ENCODE results near the gene ZNF526.

Gene ZNF526

DNA sequence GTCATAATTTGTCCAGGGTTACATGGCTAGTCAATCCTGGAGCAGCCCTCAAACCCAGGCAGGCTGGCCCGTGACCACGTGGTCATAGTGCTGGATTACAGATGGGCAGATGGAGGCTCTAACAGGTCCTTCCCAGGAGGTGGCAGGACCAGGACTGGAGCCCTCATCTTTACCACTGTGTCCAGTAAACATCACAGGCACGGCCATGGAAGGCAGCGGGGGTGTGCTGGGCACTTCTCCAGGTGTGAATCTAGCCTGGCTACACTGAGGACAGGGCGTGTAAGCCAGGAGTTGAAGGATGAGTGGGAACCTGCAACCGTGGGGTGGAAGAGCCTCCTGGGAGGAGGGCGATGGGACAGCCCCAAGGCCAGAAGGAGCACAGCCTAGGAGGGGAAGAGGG lies 55.0 kb downstream of the ZNF526 start:
- Histone ChIP-seq H3K4me1 (peaks cover 6 to 95% (median 71%) of the 10 kb centered on the region in 4 donors), H3K27me3 (no peaks in the 10 kb centered on the region), H3K36me3 (peaks cover 22 to 34% (median 32%) of the 10 kb centered on the region in 3 donors), H3K27ac (peak overlapping the region; percentile 93 to 97), H3K9me3 (no peaks in the 10 kb centered on the region), H3K4me3 (no peak overlapping the region)
- TF ChIP-seq, protein P1, sequence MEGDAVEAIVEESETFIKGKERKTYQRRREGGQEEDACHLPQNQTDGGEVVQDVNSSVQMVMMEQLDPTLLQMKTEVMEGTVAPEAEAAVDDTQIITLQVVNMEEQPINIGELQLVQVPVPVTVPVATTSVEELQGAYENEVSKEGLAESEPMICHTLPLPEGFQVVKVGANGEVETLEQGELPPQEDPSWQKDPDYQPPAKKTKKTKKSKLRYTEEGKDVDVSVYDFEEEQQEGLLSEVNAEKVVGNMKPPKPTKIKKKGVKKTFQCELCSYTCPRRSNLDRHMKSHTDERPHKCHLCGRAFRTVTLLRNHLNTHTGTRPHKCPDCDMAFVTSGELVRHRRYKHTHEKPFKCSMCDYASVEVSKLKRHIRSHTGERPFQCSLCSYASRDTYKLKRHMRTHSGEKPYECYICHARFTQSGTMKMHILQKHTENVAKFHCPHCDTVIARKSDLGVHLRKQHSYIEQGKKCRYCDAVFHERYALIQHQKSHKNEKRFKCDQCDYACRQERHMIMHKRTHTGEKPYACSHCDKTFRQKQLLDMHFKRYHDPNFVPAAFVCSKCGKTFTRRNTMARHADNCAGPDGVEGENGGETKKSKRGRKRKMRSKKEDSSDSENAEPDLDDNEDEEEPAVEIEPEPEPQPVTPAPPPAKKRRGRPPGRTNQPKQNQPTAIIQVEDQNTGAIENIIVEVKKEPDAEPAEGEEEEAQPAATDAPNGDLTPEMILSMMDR (IDR thresholded peaks at IDR 0.05): no peak
- DNase-seq: peak in 1 of 2 donors; percentile 64
- intact Hi-C loops (cut with DNase I; ENCODE audit: low total_unique reads): no loop called here

DNA sequence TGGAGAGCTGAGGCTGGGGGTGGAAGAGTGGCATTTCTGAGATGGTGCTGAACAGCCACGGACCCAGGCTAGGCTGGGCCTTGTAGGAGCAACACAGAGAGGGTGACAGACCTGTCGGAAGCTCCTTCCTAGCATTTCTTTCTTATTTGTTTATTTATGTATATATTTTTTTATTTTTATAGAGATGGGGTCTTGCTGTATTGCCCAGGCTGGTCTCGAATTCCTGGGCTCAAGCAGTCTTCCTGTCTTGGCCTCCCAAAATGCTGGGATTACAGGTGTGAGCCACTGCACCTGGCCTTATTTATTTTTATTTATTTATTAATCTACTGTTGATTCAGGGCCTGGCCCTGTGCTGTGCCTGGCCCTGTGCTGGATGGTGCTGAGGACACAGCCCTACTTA lies 55.4 kb downstream of the ZNF526 start:
- DNase-seq: no peak
- H3K27ac ChIP-seq: peak overlapping the region; percentile 93 to 97
- H3K9me3 ChIP-seq: no peaks in the 10 kb centered on the region
- intact Hi-C loops (cut with DNase I; ENCODE audit: low total_unique reads): no loop called here
- no peak overlapping the region for H3K4me3 ChIP-seq
- no peaks in the 10 kb centered on the region for H3K27me3 ChIP-seq
- H3K4me1 ChIP-seq: peaks cover 6 to 92% (median 67%) of the 10 kb centered on the region in 4 donors
- H3K36me3 ChIP-seq: peaks cover 22 to 34% (median 32%) of the 10 kb centered on the region in 3 donors
- TF ChIP-seq, protein P1 (IDR thresholded peaks at IDR 0.05): no peak

DNA sequence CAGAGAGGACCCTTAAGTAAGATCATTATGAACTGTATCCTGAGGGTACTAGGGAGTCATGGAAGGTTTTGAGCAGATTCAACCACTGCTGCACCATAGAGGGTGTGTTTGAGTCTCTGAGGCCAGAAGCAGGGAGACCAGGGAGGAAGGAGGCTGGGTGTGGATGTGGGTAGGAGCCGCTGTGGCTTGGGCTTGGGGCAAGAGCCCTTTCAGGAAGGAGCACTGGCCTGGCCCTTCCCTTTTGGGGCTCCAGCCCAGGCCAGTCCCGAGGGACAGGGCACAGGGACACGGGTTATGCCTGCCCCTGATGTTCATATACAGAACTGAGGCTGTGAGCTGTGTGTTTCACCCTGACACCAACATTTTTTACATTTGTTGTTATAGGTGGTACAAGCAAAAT lies 56.2 kb downstream of the ZNF526 start:
- DNase-seq: peak in 1 of 2 donors; percentile 69
- no peaks in the 10 kb centered on the region for H3K27me3 ChIP-seq
- H3K4me1 ChIP-seq: peaks cover 6 to 92% (median 63%) of the 10 kb centered on the region in 4 donors
- no peak overlapping the region for H3K4me3 ChIP-seq
- TF ChIP-seq, protein P1 (IDR thresholded peaks at IDR 0.05): no peak
- no peaks in the 10 kb centered on the region for H3K9me3 ChIP-seq
- H3K36me3 ChIP-seq: peaks cover 22 to 34% (median 32%) of the 10 kb centered on the region in 3 donors
- peak overlapping the region; percentile 93 to 97 for H3K27ac ChIP-seq
- intact Hi-C loops (cut with DNase I; ENCODE audit: low total_unique reads): no loop called here

DNA sequence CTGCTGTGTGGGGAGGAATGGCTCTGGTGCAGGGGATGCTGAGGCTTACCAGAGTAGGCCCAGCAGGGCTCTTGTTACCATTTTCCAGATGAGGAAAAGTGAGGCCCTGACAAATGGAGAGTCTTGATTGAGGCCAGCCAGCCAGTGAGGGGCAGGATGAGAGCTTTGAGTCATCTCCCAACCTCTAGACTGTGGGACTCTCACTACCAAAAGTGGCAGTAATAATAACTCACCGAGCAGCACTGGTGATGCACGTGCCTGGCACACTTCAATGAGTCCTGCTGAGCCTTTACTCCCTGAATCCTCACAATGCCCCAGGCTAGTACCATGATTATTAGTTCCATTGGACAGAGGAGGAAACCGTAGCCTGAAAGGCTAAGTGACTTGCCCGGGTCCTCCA lies 56.7 kb downstream of the ZNF526 start:
- TF ChIP-seq, protein P1 (IDR thresholded peaks at IDR 0.05): no peak
- H3K36me3 ChIP-seq: peaks cover 22 to 33% (median 30%) of the 10 kb centered on the region in 3 donors
- H3K27ac ChIP-seq: peak overlapping the region; percentile 93 to 97
- intact Hi-C loops (cut with DNase I; ENCODE audit: low total_unique reads): no loop called here
- H3K4me3 ChIP-seq: no peak overlapping the region
- H3K9me3 ChIP-seq: no peaks in the 10 kb centered on the region
- no peaks in the 10 kb centered on the region for H3K27me3 ChIP-seq
- H3K4me1 ChIP-seq: peaks cover 6 to 92% (median 63%) of the 10 kb centered on the region in 4 donors
- DNase-seq: no peak

Measured in tibial artery (tissue), 4 donors.